GM19238 (cell line): ENCODE data around the gene DEAF1.
"Not testable (repeated sequence)": the region's sequence is repeated elsewhere in the genome, so short reads cannot be mapped to it uniquely, and the experiment has no call there.

Experiments
- DNase-seq: peaks from one replicate; pipeline ENCODE4 v3.0.0; 2011; ENCODE audit warnings: low spot score; ENCODE audit not compliant: insufficient read length

The DEAF1 gene, protein sequence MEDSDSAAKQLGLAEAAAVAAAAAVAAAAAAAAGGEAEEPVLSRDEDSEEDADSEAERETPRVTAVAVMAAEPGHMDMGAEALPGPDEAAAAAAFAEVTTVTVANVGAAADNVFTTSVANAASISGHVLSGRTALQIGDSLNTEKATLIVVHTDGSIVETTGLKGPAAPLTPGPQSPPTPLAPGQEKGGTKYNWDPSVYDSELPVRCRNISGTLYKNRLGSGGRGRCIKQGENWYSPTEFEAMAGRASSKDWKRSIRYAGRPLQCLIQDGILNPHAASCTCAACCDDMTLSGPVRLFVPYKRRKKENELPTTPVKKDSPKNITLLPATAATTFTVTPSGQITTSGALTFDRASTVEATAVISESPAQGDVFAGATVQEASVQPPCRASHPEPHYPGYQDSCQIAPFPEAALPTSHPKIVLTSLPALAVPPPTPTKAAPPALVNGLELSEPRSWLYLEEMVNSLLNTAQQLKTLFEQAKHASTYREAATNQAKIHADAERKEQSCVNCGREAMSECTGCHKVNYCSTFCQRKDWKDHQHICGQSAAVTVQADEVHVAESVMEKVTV

DNA sequence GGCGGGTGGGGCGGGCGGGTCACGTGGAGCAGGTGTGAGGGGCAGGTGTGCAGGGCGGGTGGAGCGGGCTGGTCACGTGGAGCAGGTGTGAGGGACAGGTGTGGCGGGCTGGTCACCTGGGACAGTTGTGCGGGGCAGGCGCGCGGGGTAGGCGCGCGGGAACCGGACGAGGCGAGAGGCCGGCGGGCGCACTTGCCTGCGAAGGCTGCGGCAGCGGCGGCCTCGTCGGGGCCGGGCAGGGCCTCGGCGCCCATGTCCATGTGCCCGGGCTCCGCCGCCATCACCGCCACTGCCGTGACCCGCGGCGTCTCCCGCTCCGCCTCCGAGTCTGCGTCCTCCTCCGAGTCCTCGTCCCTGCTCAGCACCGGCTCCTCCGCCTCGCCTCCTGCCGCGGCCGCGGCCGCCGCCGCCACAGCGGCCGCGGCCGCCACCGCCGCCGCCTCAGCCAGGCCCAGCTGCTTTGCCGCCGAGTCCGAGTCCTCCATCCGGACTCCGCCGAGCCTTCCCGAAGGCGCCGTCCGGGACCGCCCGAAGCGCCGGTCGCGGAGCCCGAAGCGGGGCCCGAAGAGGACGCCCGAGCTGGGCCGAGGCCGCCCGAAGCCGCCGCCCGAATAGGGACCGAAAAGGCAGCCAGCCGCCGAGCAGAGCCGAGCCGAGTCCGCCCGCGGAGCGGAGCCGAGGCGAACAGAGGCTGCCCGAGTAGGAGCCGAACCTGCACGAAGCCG is at the start of gene DEAF1:
Gene DEAF1, minus strand, starts transcription at position 660 of the 725 bp plus-strand sequence. Its CDS starts 175 bp downstream, at position 485.
- DNase-seq, result peak; percentile 79

- DNase-seq, result no peak
Measured at GRCh38 chr11:742571-743201, 47.7 kb upstream of the DEAF1 start.

GRCh38 chr11:742156-742546 is 47.1 kb upstream of the DEAF1 start:
- no peak for DNase-seq

- not testable (repeated sequence) for DNase-seq
Measured at GRCh38 chr11:737899-738298, 42.9 kb upstream of the DEAF1 start.

DNA sequence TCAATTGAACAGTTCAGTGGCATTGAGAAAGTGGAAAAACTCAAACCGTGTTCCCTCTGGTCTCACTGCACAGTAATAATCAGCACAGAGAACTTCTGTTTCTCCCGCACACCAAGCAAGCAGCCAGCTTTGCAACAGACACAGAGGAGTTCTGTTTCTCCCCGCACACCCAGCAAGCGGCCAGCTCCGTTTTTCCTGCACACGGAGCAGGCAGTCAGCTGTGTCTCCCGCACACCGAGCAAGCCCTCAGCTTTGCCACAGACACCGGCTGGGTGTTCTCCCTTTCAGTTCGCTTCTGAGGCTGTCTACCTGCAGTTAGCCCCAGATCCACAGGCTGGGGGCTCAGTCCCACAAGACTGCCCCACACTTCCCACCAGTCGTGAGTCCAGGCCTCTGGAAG is 42.3 kb upstream of the DEAF1 start:
- no peak for DNase-seq

GRCh38 chr11:734541-734940 is 39.5 kb upstream of the DEAF1 start:
- DNase-seq, result not testable (repeated sequence)

GRCh38 chr11:733072-733471 is 38.0 kb upstream of the DEAF1 start:
- no peak for DNase-seq

- DNase-seq, result no peak
Measured at GRCh38 chr11:729492-730074, 34.6 kb upstream of the DEAF1 start.

GRCh38 chr11:728901-729491 is 34.0 kb upstream of the DEAF1 start:
- no peak for DNase-seq

DNA sequence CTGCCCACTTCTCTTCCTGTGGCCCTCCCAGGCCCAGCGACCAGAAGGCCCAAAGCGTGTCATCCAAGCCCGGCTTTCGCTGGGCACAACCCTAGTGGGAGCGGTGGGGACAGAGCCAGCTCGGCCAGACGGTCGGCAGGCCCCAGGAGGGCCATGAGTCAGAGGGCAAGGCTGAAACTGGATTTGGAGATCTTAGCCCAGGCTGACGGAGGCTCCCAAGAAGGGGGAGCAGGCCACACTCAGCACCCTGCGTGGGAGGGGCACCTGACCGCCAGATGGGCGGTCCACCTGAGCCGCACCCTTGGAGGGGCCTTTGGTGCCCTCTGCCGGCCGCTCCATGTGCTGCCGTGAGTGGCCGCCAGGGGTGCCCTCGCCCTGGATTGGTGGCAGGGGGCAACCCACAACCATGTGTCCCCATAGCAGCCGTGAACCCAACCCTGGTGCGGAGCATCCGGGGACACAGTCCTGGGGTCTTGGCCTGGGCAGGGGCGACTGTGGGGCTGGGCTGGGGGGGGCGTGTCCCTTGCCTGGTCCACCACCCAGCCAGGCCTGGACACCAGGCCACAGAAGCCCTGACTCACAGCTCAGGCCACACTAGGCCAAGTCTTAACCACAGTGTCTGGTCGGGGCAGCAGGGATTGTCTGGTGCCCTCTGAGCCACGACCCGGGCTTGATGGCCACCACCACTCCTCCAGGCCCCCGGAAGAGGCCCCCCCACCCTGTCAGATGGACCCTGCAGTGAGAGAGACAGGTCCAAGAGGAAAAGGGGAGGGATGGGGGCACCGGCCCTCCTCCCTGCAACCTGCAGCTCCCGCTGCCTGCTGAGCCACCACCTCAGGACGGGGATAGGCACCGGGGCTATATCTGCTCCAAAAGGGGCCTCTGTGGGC is 33.1 kb upstream of the DEAF1 start:
- peak; percentile 94 for DNase-seq

DNA sequence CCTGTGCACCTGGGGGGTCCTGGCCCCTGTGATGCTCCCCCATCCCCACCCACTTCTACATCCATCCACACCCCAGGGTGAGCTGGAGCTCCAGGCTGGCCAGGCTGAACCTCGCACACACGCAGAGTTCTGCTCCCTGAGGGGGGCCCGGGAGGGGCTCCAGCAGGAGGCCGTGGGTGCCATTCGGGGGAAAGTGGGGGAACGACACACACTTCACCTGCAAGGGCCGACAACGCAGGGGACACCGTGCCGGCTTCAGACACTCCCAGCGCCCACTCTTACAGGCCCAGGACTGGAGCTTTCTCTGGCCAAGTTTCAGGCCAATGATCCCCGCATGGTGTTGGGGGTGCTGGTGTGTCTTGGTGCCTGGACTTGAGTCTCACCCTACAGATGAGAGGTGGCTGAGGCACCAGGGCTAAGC is 32.3 kb upstream of the DEAF1 start:
- DNase-seq, result peak; percentile 13

DNA sequence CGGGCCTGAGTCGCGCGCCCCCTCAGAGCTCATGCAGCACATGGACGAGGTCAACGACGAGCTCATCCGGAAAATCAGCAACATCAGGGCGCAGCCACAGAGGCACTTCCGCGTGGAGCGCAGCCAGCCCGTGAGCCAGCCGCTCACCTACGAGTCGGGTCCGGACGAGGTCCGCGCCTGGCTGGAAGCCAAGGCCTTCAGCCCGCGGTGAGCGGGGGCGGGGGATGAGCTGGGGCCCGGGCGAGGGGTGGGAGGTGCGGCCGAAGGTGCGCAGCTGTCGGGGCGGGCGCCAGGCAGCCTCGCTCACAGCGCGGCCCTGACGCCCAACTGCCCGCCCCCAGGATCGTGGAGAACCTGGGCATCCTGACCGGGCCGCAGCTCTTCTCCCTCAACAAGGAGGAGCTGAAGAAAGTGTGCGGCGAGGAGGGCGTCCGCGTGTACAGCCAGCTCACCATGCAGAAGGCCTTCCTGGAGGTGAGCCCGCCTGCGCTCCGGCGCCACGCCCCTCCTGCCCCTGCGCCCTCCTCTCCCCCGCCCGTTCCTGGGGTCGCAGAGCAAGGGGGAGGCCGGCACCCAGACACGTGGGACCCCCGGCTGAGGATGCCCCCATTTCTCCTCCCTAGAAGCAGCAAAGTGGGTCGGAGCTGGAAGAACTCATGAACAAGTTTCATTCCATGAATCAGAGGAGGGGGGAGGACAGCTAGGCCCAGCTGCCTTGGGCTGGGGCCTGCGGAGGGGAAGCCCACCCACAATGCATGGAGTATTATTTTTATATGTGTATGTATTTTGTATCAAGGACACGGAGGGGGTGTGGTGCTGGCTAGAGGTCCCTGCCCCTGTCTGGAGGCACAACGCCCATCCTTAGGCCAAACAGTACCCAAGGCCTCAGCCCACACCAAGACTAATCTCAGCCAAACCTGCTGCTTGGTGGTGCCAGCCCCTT is 31.5 kb upstream of the DEAF1 start:
- no peak for DNase-seq

GRCh38 chr11:725624-726202 is 30.7 kb upstream of the DEAF1 start:
- DNase-seq, result no peak

- no peak for DNase-seq
Measured at GRCh38 chr11:724778-725386, 29.9 kb upstream of the DEAF1 start.

GRCh38 chr11:724049-724777 is 29.2 kb upstream of the DEAF1 start:
- no peak for DNase-seq

DNA sequence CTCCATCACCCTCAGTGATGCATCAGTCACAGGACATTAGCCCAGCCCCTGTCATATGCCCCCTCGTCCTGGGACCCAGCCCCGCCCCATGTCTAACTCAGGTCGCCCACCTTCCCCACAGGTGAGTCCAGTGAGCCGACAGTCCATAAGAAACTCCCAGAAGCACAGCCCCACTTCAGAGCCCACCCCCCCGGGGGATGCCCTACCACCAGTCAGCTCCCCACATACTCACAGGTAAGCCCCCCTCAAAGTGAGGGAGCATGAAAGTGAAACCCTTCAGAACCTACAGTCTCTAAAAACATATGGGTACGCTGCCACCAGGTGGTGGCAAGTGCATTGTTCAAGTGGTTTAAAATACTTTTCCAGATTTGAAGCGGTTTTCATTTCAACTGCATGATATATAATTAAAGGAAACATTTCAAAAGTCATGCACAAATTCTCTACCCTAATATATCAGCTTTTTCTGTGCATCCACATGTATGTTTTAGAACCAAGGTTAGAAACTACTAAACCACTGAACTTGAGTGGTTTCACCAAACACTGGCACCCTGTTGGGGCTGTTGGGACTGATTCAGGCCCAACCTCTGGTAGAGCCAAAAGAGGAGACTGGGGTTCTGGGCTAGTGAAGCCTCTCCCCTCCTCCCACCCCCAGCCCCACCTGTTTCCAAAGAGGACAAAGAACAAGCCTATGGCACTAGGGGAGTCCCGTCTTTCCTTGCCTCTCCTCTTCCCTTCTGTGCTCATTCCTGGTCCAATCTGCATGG is 28.3 kb upstream of the DEAF1 start:
- DNase-seq, result no peak

DNA sequence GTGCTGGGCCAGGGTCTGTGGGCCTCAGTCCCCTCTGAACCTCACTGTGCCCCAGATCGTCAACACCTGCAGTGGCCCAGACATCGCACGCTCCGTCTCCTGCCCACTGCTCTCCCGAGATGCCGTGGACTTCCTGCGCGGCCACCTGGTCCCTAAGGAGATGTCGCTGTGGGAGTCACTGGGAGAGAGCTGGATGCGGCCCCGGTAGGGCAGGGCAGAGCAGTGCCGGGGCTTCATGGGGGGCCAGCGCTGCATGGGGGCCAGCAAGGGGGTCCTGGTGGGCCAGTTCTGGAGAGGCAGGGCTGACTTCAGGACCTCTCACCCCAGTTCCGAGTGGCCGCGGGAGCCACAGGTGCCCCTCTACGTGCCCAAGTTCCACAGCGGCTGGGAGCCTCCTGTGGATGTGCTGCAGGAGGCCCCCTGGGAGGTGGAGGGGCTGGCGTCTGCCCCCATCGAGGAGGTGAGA is 27.4 kb upstream of the DEAF1 start:
- no peak for DNase-seq
